HEK293 (cell line): ENCODE data around the gene ZNRF1.

Source experiments
- CTCF ChIA-PET: fragments of 350-600 bp; formaldehyde crosslinking; extraction: SDS; loops from one replicate; lab custom pipeline; 2021; ENCODE audit warnings: antibody characterized with exemption; lab: Yijun Ruan, JAX
- POLR2A ChIA-PET: fragments of 300-600 bp; formaldehyde crosslinking; extraction: SDS; loops from one replicate; lab custom pipeline; 2020; ENCODE audit warnings: antibody characterized with exemption, inconsistent platforms; lab: Yijun Ruan, JAX
- H3K27ac ChIP-seq: fragments of 200-500 bp; sonication (Bioruptor generic); 2 replicates; pipeline ENCODE4 v1.5.1; 2014; ENCODE audit warnings: low read depth, low read length, control low read depth, inconsistent platforms; ENCODE audit errors: extremely low read depth
- H3K36me3 ChIP-seq, 2 experiments: fragments of 200-500 bp in 1 of 2; sonication (Bioruptor generic) in 1 of 2; 1 replicate in 1 of 2; 2 replicates in 1 of 2; pipeline ENCODE4 v1.5.1; 2014 to 2017; ENCODE audit warnings: inconsistent platforms in 2 of 2, low read length in 2 of 2; ENCODE audit not compliant: control insufficient read depth in 2 of 2, insufficient read depth in 1 of 2
- H3K4me1 ChIP-seq: fragments of 200-500 bp; sonication (Bioruptor generic); 2 replicates; pipeline ENCODE4 v1.5.1; 2014; ENCODE audit warnings: mild to moderate bottlenecking, low read length, inconsistent platforms; ENCODE audit not compliant: control insufficient read depth, insufficient read depth
- H3K4me3 ChIP-seq: 2 replicates; pipeline ENCODE4 v1.5.1; 2011; ENCODE audit warnings: low read depth, mild to moderate bottlenecking, control low read depth, low read length, moderate library complexity
- H3K9me3 ChIP-seq: fragments of 200-500 bp; sonication (Bioruptor generic); 2 replicates; pipeline ENCODE4 v1.5.1; 2014; ENCODE audit warnings: low read depth, low read length, inconsistent platforms; ENCODE audit not compliant: control insufficient read depth, insufficient read depth
- EGR2 ChIP-seq: fragments of 450-650 bp; formaldehyde crosslinking; IDR thresholded peaks from 2 replicates; pipeline ENCODE4 v1.5.1; 2016; ENCODE audit warnings: low read depth, missing biosample characterization, missing genetic modification characterization
- GLI2 ChIP-seq: fragments of 450-650 bp; formaldehyde crosslinking; IDR thresholded peaks from 2 replicates; pipeline ENCODE4; 2017; ENCODE audit warnings: missing biosample characterization, missing genetic modification characterization, low read depth, borderline replicate concordance
- GLIS2 ChIP-seq: fragments of 450-650 bp; formaldehyde crosslinking; IDR thresholded peaks from 2 replicates; pipeline ENCODE4 v1.5.1; 2016; ENCODE audit warnings: missing biosample characterization, missing genetic modification characterization
- HOXD13 ChIP-seq: sonication (generic); formaldehyde crosslinking; IDR thresholded peaks from 2 replicates; pipeline ENCODE4 v1.8.0; 2022; ENCODE audit warnings: missing genetic modification reagents, borderline replicate concordance
- KLF7 ChIP-seq: fragments of 450-650 bp; formaldehyde crosslinking; IDR thresholded peaks from 2 replicates; pipeline ENCODE4 v1.5.1; 2016; ENCODE audit warnings: missing biosample characterization, missing genetic modification characterization, borderline replicate concordance
- SP3 ChIP-seq: fragments of 450-650 bp; formaldehyde crosslinking; IDR thresholded peaks from 2 replicates; pipeline ENCODE4 v1.5.1; 2016; ENCODE audit warnings: missing biosample characterization, missing genetic modification characterization
- WT1 ChIP-seq: fragments of 450-650 bp; formaldehyde crosslinking; IDR thresholded peaks from 2 replicates; pipeline ENCODE4 v1.5.1; 2016; ENCODE audit warnings: missing biosample characterization, missing genetic modification characterization
- ZFP37 ChIP-seq: fragments of 450-650 bp; formaldehyde crosslinking; IDR thresholded peaks from 2 replicates; pipeline ENCODE4 v1.5.1; 2016; ENCODE audit warnings: missing biosample characterization, missing genetic modification characterization
- ZFP41 ChIP-seq: fragments of 450-650 bp; formaldehyde crosslinking; IDR thresholded peaks from 2 replicates; pipeline ENCODE4 v1.5.1; 2016; ENCODE audit warnings: missing biosample characterization, missing genetic modification characterization, borderline replicate concordance
- ZIC2 ChIP-seq: fragments of 450-650 bp; formaldehyde crosslinking; IDR thresholded peaks from 2 replicates; pipeline ENCODE4 v1.5.1; 2016; ENCODE audit warnings: missing biosample characterization, missing genetic modification characterization
- ZNF140 ChIP-seq: fragments of 450-650 bp; formaldehyde crosslinking; IDR thresholded peaks from 2 replicates; pipeline ENCODE4 v1.5.1; 2016; ENCODE audit warnings: missing biosample characterization, missing genetic modification characterization
- ZNF155 ChIP-seq: fragments of 450-650 bp; formaldehyde crosslinking; IDR thresholded peaks from 2 replicates; pipeline ENCODE4 v1.5.1; 2016; ENCODE audit warnings: missing biosample characterization, missing genetic modification characterization
- ZNF174 ChIP-seq: fragments of 450-650 bp; formaldehyde crosslinking; IDR thresholded peaks from 2 replicates; pipeline ENCODE4 v1.5.0; 2017; ENCODE audit warnings: missing biosample characterization, mild to moderate bottlenecking, missing genetic modification characterization
- ZNF19 ChIP-seq: fragments of 450-650 bp; formaldehyde crosslinking; IDR thresholded peaks from 2 replicates; pipeline ENCODE4; 2016; ENCODE audit warnings: missing biosample characterization, missing genetic modification characterization, low read depth
- ZNF223 ChIP-seq: fragments of 450-650 bp; formaldehyde crosslinking; IDR thresholded peaks from 2 replicates; pipeline ENCODE4 v1.5.1; 2016; ENCODE audit warnings: missing biosample characterization, missing genetic modification characterization
- ZNF23 ChIP-seq: fragments of 450-650 bp; formaldehyde crosslinking; IDR thresholded peaks from 2 replicates; pipeline ENCODE4 v1.5.1; 2016; ENCODE audit warnings: missing biosample characterization, missing genetic modification characterization, borderline replicate concordance
- ZNF362 ChIP-seq: fragments of 450-650 bp; formaldehyde crosslinking; IDR thresholded peaks from 2 replicates; pipeline ENCODE4 v1.5.1; 2016; ENCODE audit warnings: missing biosample characterization, missing genetic modification characterization
- ZNF529 ChIP-seq: fragments of 450-650 bp; formaldehyde crosslinking; IDR thresholded peaks from 2 replicates; pipeline ENCODE4 v1.5.1; 2017; ENCODE audit warnings: missing genetic modification characterization, missing biosample characterization; ENCODE audit not compliant: insufficient replicate concordance
- ZNF600 ChIP-seq: fragments of 450-650 bp; formaldehyde crosslinking; IDR thresholded peaks from 2 replicates; pipeline ENCODE4 v1.5.1; 2016; ENCODE audit warnings: missing biosample characterization, missing genetic modification characterization
- ZNF701 ChIP-seq: fragments of 450-650 bp; formaldehyde crosslinking; IDR thresholded peaks from 2 replicates; pipeline ENCODE4 v1.5.1; 2016; ENCODE audit warnings: missing biosample characterization, missing genetic modification characterization
- ZNF704 ChIP-seq: fragments of 450-650 bp; formaldehyde crosslinking; IDR thresholded peaks from 2 replicates; pipeline ENCODE4 v1.5.1; 2016; ENCODE audit warnings: missing biosample characterization, missing genetic modification characterization
- ZNF707 ChIP-seq: fragments of 450-650 bp; formaldehyde crosslinking; IDR thresholded peaks from 2 replicates; pipeline ENCODE4 v1.5.1; 2016; ENCODE audit warnings: missing biosample characterization, missing genetic modification characterization
- ZNF792 ChIP-seq: fragments of 450-650 bp; formaldehyde crosslinking; IDR thresholded peaks from 2 replicates; pipeline ENCODE4 v1.5.1; 2016; ENCODE audit warnings: missing biosample characterization, missing genetic modification characterization
- ZSCAN30 ChIP-seq: fragments of 450-650 bp; IDR thresholded peaks from 2 replicates; pipeline ENCODE4 v1.5.1; 2018; ENCODE audit warnings: missing biosample characterization, mild to moderate bottlenecking, missing genetic modification characterization, moderate library complexity
- TF ChIP-seq, protein P1 (sequence below): fragments of 450-650 bp; formaldehyde crosslinking; conservative IDR thresholded peaks from 2 replicates; pipeline ENCODE4 v1.5.1; 2016; ENCODE audit warnings: low read depth, missing biosample characterization, missing genetic modification characterization
- TF ChIP-seq, protein P2 (sequence below): fragments of 450-650 bp; formaldehyde crosslinking; conservative IDR thresholded peaks from 2 replicates; pipeline ENCODE4 v1.5.1; 2016; ENCODE audit warnings: low read depth, missing biosample characterization, missing genetic modification characterization

Gene ZNRF1

GRCh38 chr16:75062976-75063346 lies 64.1 kb downstream of the ZNRF1 start:
- CTCF ChIA-PET: interaction anchor here (0.7 to 1.5 kb wide), 4 partner anchors 9 to 113 kb away, joined by 3 to 7 read pairs (median 4); no protein-coding TSS in a partner anchor
- no peak overlapping the region for H3K27ac ChIP-seq
- TF ChIP-seq EGR2 (tag by site-specific recombination) (no peak), SP3 (tag by site-specific recombination) (no peak), HOXD13 (CRISPR knock-in tag) (no peak), ZNF704 (tag by site-specific recombination) (no peak), ZIC2 (tag by site-specific recombination) (peak; percentile 59), ZNF19 (tag by site-specific recombination) (no peak), ZNF140 (no peak)
- TF ChIP-seq, protein P1, sequence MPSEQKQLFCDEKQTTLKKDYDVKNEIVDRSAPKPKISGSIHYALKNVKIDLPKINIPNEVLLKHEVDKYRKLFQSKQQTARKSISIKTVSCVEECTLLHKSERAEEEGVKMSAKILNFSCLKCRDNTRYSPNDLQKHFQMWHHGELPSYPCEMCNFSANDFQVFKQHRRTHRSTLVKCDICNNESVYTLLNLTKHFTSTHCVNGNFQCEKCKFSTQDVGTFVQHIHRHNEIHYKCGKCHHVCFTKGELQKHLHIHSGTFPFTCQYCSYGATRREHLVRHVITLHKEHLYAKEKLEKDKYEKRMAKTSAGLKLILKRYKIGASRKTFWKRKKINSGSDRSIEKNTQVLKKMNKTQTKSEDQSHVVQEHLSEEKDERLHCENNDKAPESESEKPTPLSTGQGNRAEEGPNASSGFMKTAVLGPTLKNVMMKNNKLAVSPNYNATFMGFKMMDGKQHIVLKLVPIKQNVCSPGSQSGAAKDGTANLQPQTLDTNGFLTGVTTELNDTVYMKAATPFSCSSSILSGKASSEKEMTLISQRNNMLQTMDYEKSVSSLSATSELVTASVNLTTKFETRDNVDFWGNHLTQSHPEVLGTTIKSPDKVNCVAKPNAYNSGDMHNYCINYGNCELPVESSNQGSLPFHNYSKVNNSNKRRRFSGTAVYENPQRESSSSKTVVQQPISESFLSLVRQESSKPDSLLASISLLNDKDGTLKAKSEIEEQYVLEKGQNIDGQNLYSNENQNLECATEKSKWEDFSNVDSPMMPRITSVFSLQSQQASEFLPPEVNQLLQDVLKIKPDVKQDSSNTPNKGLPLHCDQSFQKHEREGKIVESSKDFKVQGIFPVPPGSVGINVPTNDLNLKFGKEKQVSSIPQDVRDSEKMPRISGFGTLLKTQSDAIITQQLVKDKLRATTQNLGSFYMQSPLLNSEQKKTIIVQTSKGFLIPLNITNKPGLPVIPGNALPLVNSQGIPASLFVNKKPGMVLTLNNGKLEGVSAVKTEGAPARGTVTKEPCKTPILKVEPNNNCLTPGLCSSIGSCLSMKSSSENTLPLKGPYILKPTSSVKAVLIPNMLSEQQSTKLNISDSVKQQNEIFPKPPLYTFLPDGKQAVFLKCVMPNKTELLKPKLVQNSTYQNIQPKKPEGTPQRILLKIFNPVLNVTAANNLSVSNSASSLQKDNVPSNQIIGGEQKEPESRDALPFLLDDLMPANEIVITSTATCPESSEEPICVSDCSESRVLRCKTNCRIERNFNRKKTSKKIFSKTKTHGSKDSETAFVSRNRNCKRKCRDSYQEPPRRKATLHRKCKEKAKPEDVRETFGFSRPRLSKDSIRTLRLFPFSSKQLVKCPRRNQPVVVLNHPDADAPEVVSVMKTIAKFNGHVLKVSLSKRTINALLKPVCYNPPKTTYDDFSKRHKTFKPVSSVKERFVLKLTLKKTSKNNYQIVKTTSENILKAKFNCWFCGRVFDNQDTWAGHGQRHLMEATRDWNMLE: no peak
- H3K4me1 ChIP-seq: no peaks in the 10 kb centered on the region
- no peak overlapping the region for H3K4me3 ChIP-seq
- POLR2A ChIA-PET: no interaction called here
- H3K36me3 ChIP-seq: no peaks in the 10 kb centered on the region
- no peaks in the 10 kb centered on the region for H3K9me3 ChIP-seq

DNA sequence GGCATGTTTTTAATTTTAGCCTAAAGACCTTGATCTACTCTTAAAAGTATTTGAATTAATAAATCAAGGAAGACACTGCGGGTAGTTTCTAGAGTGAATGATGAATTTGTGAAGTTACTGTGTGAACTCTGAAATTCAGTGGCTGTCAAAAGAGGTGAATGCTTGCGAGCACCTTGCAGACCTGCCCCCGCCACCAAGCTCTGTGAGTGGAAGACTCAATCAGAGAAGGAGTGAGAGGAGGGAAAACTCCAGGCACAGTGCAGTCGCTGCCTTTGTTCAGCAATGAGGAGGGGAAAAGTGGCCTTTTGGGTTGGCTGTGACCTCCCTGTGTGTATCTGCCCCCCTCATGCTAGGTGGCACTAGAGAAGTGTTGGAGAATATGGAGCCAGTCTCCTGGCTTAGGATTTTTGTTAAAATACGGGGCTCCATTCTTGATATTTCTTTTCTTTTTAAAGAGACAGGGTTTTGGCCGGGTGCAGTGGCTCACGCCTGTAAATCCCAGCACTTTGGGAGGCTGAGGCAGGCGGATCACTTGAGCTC lies 64.8 kb downstream of the ZNRF1 start:
- ChIA-PET CTCF (interaction anchor here (0.7 to 1.5 kb wide), 4 partner anchors 9 to 61 kb away, joined by 3 to 7 read pairs (median 4); no protein-coding TSS in a partner anchor), POLR2A (no interaction called here)
- Histone ChIP-seq H3K36me3 (no peaks in the 10 kb centered on the region), H3K4me3 (no peak overlapping the region), H3K4me1 (no peaks in the 10 kb centered on the region), H3K27ac (no peak overlapping the region), H3K9me3 (no peaks in the 10 kb centered on the region)
- no peak for TF ChIP-seq ZNF23 (tag by site-specific recombination)
- no peak for TF ChIP-seq ZFP37 (tag by site-specific recombination)
- no peak for TF ChIP-seq KLF7
- no peak for TF ChIP-seq WT1 (tag by site-specific recombination)
- TF ChIP-seq ZNF155: no peak
- no peak for TF ChIP-seq ZSCAN30 (tag by site-specific recombination)
- no peak for TF ChIP-seq ZNF600 (tag by site-specific recombination)
- no peak for TF ChIP-seq GLIS2
- no peak for TF ChIP-seq ZNF223 (tag by site-specific recombination)
- no peak for TF ChIP-seq ZNF529 (tag by site-specific recombination)
- no peak for TF ChIP-seq GLI2 (tag by site-specific recombination)
- TF ChIP-seq, protein P2, sequence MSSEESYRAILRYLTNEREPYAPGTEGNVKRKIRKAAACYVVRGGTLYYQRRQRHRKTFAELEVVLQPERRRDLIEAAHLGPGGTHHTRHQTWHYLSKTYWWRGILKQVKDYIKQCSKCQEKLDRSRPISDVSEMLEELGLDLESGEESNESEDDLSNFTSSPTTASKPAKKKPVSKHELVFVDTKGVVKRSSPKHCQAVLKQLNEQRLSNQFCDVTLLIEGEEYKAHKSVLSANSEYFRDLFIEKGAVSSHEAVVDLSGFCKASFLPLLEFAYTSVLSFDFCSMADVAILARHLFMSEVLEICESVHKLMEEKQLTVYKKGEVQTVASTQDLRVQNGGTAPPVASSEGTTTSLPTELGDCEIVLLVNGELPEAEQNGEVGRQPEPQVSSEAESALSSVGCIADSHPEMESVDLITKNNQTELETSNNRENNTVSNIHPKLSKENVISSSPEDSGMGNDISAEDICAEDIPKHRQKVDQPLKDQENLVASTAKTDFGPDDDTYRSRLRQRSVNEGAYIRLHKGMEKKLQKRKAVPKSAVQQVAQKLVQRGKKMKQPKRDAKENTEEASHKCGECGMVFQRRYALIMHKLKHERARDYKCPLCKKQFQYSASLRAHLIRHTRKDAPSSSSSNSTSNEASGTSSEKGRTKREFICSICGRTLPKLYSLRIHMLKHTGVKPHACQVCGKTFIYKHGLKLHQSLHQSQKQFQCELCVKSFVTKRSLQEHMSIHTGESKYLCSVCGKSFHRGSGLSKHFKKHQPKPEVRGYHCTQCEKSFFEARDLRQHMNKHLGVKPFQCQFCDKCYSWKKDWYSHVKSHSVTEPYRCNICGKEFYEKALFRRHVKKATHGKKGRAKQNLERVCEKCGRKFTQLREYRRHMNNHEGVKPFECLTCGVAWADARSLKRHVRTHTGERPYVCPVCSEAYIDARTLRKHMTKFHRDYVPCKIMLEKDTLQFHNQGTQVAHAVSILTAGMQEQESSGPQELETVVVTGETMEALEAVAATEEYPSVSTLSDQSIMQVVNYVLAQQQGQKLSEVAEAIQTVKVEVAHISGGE: no peak
- TF ChIP-seq ZNF707 (tag by site-specific recombination): no peak
- TF ChIP-seq ZFP41 (tag by site-specific recombination): no peak
- no peak for TF ChIP-seq ZNF701 (tag by site-specific recombination)
- TF ChIP-seq ZNF362 (tag by site-specific recombination): no peak
- TF ChIP-seq ZNF174 (tag by site-specific recombination): no peak
- TF ChIP-seq ZNF792: no peak
